A549 (cell line): ENCODE data around the gene MTHFD2L. TPM values are rescaled to one million over a fixed set of nuclear protein-coding genes. Genes with fewer than 3 reads are reported as not detected.

Experiments
- ATAC-seq, 2 experiments: fragments of 200-7000 bp in 1 of 2; fragments of >200 bp in 1 of 2; cut with Nextera tagmentation in 1 of 2; cut with Tn5 transposase in 1 of 2; 3 replicates each; pipeline versions ENCODE4 v1.8.0 to v1.9.1; 2018 to 2020; ENCODE audit warnings: mild to moderate bottlenecking in 1 of 2, moderate library complexity in 1 of 2
- CTCF ChIA-PET: fragments of 300-600 bp; sonication (Branson Sonifier 250); formaldehyde crosslinking; extraction: SDS; loops from one replicate; lab custom pipeline; 2021; ENCODE audit warnings: antibody characterized with exemption, inconsistent platforms; lab: Yijun Ruan, JAX
- POLR2A ChIA-PET: fragments of 350-600 bp; formaldehyde crosslinking; extraction: SDS; loops from one replicate; lab custom pipeline; 2021; ENCODE audit warnings: antibody characterized with exemption, inconsistent platforms; lab: Yijun Ruan, JAX
- DNase-seq, 2 experiments: peaks; one replicate each; pipeline versions ENCODE4 v3.0.0 to v3.0.0-alpha.2; 2011 to 2016; ENCODE audit warnings: low read depth in 1 of 2, low spot score in 1 of 2
- FAIRE-seq: peaks from 2 replicates; lab custom pipeline; 2011; peaks lifted over from hg19 to GRCh38; lab: Jason Lieb, UNC
- H3K27ac ChIP-seq, 2 experiments: fragments of >200 bp; sonication (Bioruptor Twin); formaldehyde crosslinking; 3 replicates each; pipeline ENCODE4 v1.5.1; 2016 to 2017
- H3K4me1 ChIP-seq: fragments of >200 bp; sonication (Bioruptor Twin); formaldehyde crosslinking; 3 replicates; pipeline ENCODE4 v1.6.1; 2016
- H3K4me2 ChIP-seq: fragments of >200 bp; sonication (Bioruptor Twin); formaldehyde crosslinking; 3 replicates; pipeline ENCODE4 v1.6.1; 2016
- H3K4me3 ChIP-seq: fragments of >200 bp; sonication (Bioruptor Twin); formaldehyde crosslinking; 3 replicates; pipeline ENCODE4 v1.5.1; 2016
- H3K9me3 ChIP-seq: fragments of >200 bp; sonication (Bioruptor Twin); formaldehyde crosslinking; 3 replicates; pipeline ENCODE4 v1.6.1; 2016
- CBX2 ChIP-seq: fragments of 200-600 bp; sonication (generic); IDR thresholded peaks from 2 replicates; pipeline ENCODE4 v1.6.1; 2016; ENCODE audit warnings: low read depth, mild to moderate bottlenecking, borderline replicate concordance
- CBX8 ChIP-seq: fragments of 200-600 bp; sonication (generic); IDR thresholded peaks from 2 replicates; pipeline ENCODE4 v1.6.1; 2016
- CEBPB ChIP-seq, 2 experiments: fragments of >200 bp in 1 of 2; sonication (Bioruptor Twin) in 1 of 2; formaldehyde crosslinking in 1 of 2; IDR thresholded peaks; 2 replicates each; pipeline ENCODE4 v1.6.1; 2012 to 2016
- CTCF ChIP-seq: fragments of >200 bp; sonication (Bioruptor Twin); formaldehyde crosslinking; IDR thresholded peaks from 3 replicates; pipeline ENCODE4 v1.5.1; 2016
- E2F6 ChIP-seq: IDR thresholded peaks from 2 replicates; pipeline ENCODE4 v1.6.1; 2012; ENCODE audit warnings: low read depth, borderline replicate concordance
- ELK1 ChIP-seq: fragments of 150-350 bp; IDR thresholded peaks from 2 replicates; pipeline ENCODE4 v1.6.1; 2014; ENCODE audit warnings: low read depth, mild to moderate bottlenecking, low read length
- FOXS1 ChIP-seq: fragments of 250-450 bp; sonication (Bioruptor Pico); IDR thresholded peaks from 2 replicates; pipeline ENCODE4 v1.5.0; 2020; ENCODE audit warnings: mild to moderate bottlenecking, moderate library complexity
- HEYL ChIP-seq: fragments of 250-450 bp; sonication (Bioruptor Pico); IDR thresholded peaks from 2 replicates; pipeline ENCODE4 v1.8.0; 2021; ENCODE audit warnings: mild to moderate bottlenecking, moderate library complexity
- HOXB13 ChIP-seq: fragments of 250-450 bp; sonication (Bioruptor Pico); IDR thresholded peaks from 2 replicates; pipeline ENCODE4 v1.5.0; 2020; ENCODE audit warnings: low read depth, mild to moderate bottlenecking, moderate library complexity
- HOXB5 ChIP-seq: fragments of 250-450 bp; sonication (Bioruptor Pico); IDR thresholded peaks from 2 replicates; pipeline ENCODE4 v1.5.0; 2020; ENCODE audit warnings: mild to moderate bottlenecking, moderate library complexity
- JUNB ChIP-seq: fragments of >200 bp; sonication (Bioruptor Twin); formaldehyde crosslinking; IDR thresholded peaks from 2 replicates; pipeline ENCODE4 v1.6.1; 2016
- KDM5A ChIP-seq: fragments of 200-600 bp; sonication (generic); IDR thresholded peaks from 2 replicates; pipeline ENCODE4 v1.6.1; 2016; ENCODE audit warnings: antibody characterized with exemption, mild to moderate bottlenecking
- MAFK ChIP-seq: fragments of 450-650 bp; IDR thresholded peaks from 2 replicates; pipeline ENCODE4 v1.6.1; 2014; ENCODE audit not compliant: partially characterized antibody
- NR3C1 ChIP-seq: fragments of >200 bp; sonication (Bioruptor Twin); formaldehyde crosslinking; IDR thresholded peaks from 3 replicates; pipeline ENCODE4 v1.6.1; 2017
- PHF8 ChIP-seq: fragments of 200-600 bp; sonication (generic); IDR thresholded peaks from 2 replicates; pipeline ENCODE4 v1.6.1; 2016; ENCODE audit warnings: low read depth, mild to moderate bottlenecking, antibody characterized with exemption, moderate library complexity, borderline replicate concordance
- POLR2A ChIP-seq: IDR thresholded peaks from 2 replicates; pipeline ENCODE4 v1.6.1; 2012; ENCODE audit warnings: mild to moderate bottlenecking, low read length
- RCOR1 ChIP-seq: fragments of 150-350 bp; IDR thresholded peaks from 2 replicates; pipeline ENCODE4 v1.6.1; 2014; ENCODE audit warnings: antibody characterized with exemption, low read length, low read depth
- RFX5 ChIP-seq: fragments of 450-650 bp; IDR thresholded peaks from 2 replicates; pipeline ENCODE4 v1.7.1; 2014; ENCODE audit warnings: antibody characterized with exemption, mild to moderate bottlenecking, moderate library complexity
- RNF2 ChIP-seq: fragments of 200-600 bp; sonication (generic); IDR thresholded peaks from 2 replicates; pipeline ENCODE4 v1.6.1; 2016; ENCODE audit warnings: low read depth, mild to moderate bottlenecking, antibody characterized with exemption, moderate library complexity, borderline replicate concordance
- TFCP2L1 ChIP-seq: fragments of 250-450 bp; sonication (Bioruptor Pico); IDR thresholded peaks from 2 replicates; pipeline ENCODE4 v1.5.0; 2021; ENCODE audit warnings: mild to moderate bottlenecking
- TP53 ChIP-seq: fragments of 250-450 bp; sonication (Bioruptor Pico); IDR thresholded peaks from 2 replicates; pipeline ENCODE4 v1.5.0; 2021; ENCODE audit warnings: mild to moderate bottlenecking, moderate library complexity
- USF2 ChIP-seq: fragments of 450-650 bp; IDR thresholded peaks from 2 replicates; pipeline ENCODE4 v1.6.1; 2014; ENCODE audit warnings: antibody characterized with exemption
- ZNF302 ChIP-seq: fragments of 250-450 bp; sonication (Bioruptor Pico); IDR thresholded peaks from 2 replicates; pipeline ENCODE4 v1.9.0; 2021; ENCODE audit warnings: inconsistent platforms, mild to moderate bottlenecking, moderate library complexity
- WGBS: methylation state at CpG from one replicate; pipeline ENCODE4 v1.1.6; 2017; ENCODE audit errors: missing lambda C conversion rate; 5-methylcytosine and 5-hydroxymethylcytosine counted together
- polyA plus RNA-seq, 4 experiments: library from polyadenylated mRNA; depleted of rRNA in 3 of 4; stranded (reverse); fragments of >200 nt; fragmentation: RNase III in 1 of 4; extraction: RNeasy Plus Mini Kit Qiagen cat#74134 plus additional on column Dnase treatment in 1 of 4; gene quantifications; 2 replicates in 3 of 4; 3 replicates in 1 of 4; pipeline ENCODE4 v1.2.3, GENCODE V29; 2011 to 2017

Gene MTHFD2L
- polyA plus RNA-seq, 2 of the 4 experiments (the other 2 are of a cell fraction), result 8.5 to 19.3 TPM

GRCh38 chr4:74159143-74159709, 1.3 kb downstream of the MTHFD2L start:
- peaks cover 31% of the 10 kb centered on the region; the same call in 2 of the 3 replicates for H3K4me1 ChIP-seq
- TF ChIP-seq KDM5A, result no peak
- TF ChIP-seq CBX8, result no peak
- TF ChIP-seq FOXS1, result no peak
- no peak for TF ChIP-seq ELK1
- TF ChIP-seq RCOR1, result no peak
- TF ChIP-seq CEBPB (IDR thresholded peaks at IDR 0.05), result no peak
- TF ChIP-seq HEYL (CRISPR knock-in tag), result no peak
- TF ChIP-seq JUNB, result no peak
- TF ChIP-seq HOXB13 (CRISPR knock-in tag), result no peak
- TF ChIP-seq HOXB5 (CRISPR knock-in tag), result no peak
- no peak for TF ChIP-seq E2F6
- TF ChIP-seq ZNF302, result no peak
- no peak for TF ChIP-seq PHF8
- no peak for TF ChIP-seq POLR2A
- TF ChIP-seq NR3C1, result no peak
- no peak for TF ChIP-seq RFX5
- no peak for TF ChIP-seq TFCP2L1 (CRISPR knock-in tag)
- no peak for TF ChIP-seq TP53 (CRISPR knock-in tag)
- TF ChIP-seq, all 56 proteins: peak for 0
- ChIA-PET CTCF (interaction anchor here (1.1 kb wide), 1 partner anchor 25 kb away, joined by 3 read pairs; no protein-coding TSS in a partner anchor), POLR2A (interaction anchor here (0.8 kb wide), 1 partner anchor 63 kb away, joined by 3 read pairs; no protein-coding TSS in a partner anchor)
- Histone ChIP-seq H3K27ac (peak overlapping the region; percentile 90 to 94), H3K9me3 (no peaks in the 10 kb centered on the region), H3K4me3 (peak overlapping the region; percentile 72), H3K4me2 (peak overlapping the region; percentile 92)
- FAIRE-seq (no peak), ATAC-seq (no peak), DNase-seq (no peak)
- 12% methylated on average over 2 of the region's 2 CpGs for WGBS

- H3K4me2 ChIP-seq, result no peak overlapping the region
- H3K27ac ChIP-seq, result no peak overlapping the region
- no peak for FAIRE-seq
- no peak for DNase-seq
- no peaks in the 10 kb centered on the region for H3K9me3 ChIP-seq
- no peak overlapping the region for H3K4me3 ChIP-seq
- TF ChIP-seq TFCP2L1 (CRISPR knock-in tag), result no peak
- TF ChIP-seq RFX5, result no peak
- no peak for TF ChIP-seq USF2
- TF ChIP-seq RNF2, result no peak
- no peak for TF ChIP-seq ELK1
- TF ChIP-seq MAFK, result no peak
- no peak for TF ChIP-seq CTCF
- TF ChIP-seq CBX2, result no peak
- no peak for TF ChIP-seq PHF8
- 92% methylated on average over 3 of the region's 3 CpGs for WGBS
- ChIA-PET CTCF (no interaction called here), POLR2A (no interaction called here)
- H3K4me1 ChIP-seq, result peaks cover 22% of the 10 kb centered on the region; the same call in 2 of the 3 replicates
- ATAC-seq, result no peak
These were observed 3.9 kb downstream of the MTHFD2L start for GRCh38 chr4:74161666-74162450.
